ENCODE measurements around the gene TFEB.

Gene TFEB

DNA sequence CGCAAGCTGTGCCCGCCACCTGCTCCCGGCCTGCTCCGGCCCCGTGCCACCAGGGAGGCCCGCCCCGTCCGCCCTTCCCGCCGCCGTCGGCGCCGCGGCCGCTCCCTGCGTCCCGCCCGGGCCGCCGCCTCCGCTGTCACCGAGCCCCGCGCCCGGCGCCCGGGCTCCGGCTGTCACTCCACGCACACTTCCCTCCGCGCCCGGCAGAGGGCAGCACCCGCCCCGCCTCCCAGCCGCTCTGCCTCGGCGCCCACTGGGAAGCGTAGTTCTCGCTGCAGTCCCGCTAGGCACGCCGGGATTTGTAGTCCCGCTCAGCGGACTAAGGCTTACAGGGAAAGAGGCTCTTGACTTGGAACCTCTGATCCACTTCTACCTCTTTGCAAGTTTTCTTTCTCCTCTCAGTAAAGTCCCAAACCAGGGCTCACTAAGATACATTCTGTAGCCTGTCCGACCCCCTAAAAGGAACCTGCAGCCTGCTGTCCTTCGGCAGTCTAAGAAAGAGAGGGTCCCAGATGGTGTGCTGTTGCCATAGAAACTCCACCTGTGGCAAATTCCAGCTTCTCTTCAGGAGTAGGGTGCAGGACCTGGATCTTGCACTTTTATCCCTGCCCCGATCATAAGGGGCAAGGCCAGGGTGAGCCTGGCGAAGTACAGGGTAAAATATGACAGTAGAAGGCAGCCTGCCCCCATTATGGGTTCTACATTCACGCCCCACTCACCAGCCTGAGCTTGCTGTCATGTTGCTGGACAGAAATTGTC is at the start of gene TFEB:
TFEB (minus strand) TSS at position 182 of the 759 bp plus-strand sequence. CDS start 44,395 bp downstream, outside the sequence.
- DNase-seq (ENCODE audit: low read depth, low spot score), result peak; percentile 57

GRCh38 chr6:41784581-41785171 is 49.3 kb upstream of the TFEB start:
- DNase-seq (ENCODE audit: low read depth, low spot score), result no peak

GRCh38 chr6:41783106-41783780 is 47.8 kb upstream of the TFEB start:
- no peak for DNase-seq (ENCODE audit: low read depth, low spot score)

DNA sequence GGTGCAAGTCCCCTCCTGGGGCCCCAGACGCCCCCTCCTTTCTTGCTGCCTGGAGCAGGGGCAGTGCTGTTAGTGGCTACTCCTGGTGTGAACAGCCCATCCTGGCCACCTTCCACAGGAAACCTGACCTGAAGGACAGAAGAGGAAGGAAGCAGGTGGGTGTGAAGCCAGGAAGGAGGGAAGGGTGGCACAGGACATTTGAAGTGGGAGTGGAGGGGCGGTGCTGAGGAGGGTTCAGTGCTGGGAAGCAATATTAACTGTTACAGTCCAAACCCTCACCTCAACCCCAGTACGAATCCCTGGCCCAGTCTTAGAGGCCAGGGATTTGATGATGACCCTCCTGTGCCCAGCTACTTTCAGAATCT is 45.9 kb upstream of the TFEB start:
- no peak for DNase-seq (ENCODE audit: low read depth, low spot score)

- no peak for DNase-seq (ENCODE audit: low read depth, low spot score)
These were observed 45.4 kb upstream of the TFEB start, which contains the start of gene PRICKLE4 for GRCh38 chr6:41780551-41781365. PRICKLE4 (plus strand) TSS chr6:41780782; CDS start chr6:41783474, 2,692 bp downstream.

DNA sequence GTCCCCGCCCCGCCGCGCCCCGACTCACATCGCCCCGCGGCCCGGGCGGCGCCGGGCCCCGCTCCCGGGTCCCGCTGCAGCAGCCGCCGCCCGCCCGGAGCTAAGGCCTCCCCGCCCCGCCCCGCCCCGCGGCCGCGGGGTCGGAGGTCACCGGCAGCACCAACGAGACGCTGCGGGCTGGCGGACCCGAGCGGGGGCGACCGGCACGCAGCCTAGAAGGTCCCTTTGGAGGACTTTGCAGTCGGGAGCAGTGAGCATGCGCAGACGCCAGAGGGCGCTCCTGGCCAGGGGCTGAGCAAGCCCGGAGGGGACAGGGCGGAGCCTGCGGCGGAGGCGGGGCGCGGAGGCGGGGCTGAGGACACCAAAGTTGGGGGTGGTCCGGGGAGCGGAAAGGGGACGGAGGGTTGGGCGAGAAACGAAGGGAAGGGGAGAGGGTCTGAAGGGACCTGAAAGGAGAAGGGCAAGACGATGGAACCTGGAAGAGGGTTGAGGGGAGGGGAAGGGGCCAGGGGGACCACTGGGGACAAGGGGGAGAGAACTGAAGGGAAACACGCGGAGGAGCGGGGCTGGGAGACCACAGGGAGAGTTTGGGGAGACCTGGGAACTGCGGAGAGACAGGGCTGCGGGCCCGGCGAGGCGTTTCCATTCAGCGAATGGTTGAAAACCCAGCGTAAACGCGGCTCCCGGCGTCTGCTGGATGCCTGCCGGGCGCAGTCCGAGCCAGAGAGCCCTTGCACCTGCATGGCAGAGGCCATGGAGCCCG is 44.6 kb upstream of the TFEB start, which contains the start of gene FRS3:
FRS3 (minus strand) TSS at position 113 of the 763 bp plus-strand sequence. CDS start 2,913 bp downstream, outside the sequence.
- peak; percentile 72 for DNase-seq (ENCODE audit: low read depth, low spot score)

DNA sequence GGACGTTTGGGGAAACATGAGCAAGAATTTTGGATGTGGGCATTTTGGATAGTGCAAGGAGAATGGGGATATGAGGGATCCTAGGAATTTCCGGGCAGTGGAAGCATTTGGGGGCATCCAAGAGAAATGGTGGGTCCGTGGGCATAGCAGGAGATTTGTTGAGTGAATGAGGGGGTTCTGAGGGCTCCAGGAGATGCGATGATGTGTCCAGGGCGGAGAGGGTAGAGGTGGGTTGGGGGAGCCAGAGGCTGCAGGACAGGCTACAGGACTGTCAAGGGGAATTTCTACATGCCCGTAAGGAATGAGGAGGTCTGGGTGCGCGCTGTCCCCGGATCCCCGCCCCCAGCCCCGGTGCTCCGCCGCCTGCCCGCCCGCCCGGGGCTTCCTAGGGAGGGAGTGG is 43.9 kb upstream of the TFEB start:
- DNase-seq (ENCODE audit: low read depth, low spot score), result no peak

- DNase-seq (ENCODE audit: low read depth, low spot score), result no peak
These were observed 43.5 kb upstream of the TFEB start for GRCh38 chr6:41778895-41779294.

DNA sequence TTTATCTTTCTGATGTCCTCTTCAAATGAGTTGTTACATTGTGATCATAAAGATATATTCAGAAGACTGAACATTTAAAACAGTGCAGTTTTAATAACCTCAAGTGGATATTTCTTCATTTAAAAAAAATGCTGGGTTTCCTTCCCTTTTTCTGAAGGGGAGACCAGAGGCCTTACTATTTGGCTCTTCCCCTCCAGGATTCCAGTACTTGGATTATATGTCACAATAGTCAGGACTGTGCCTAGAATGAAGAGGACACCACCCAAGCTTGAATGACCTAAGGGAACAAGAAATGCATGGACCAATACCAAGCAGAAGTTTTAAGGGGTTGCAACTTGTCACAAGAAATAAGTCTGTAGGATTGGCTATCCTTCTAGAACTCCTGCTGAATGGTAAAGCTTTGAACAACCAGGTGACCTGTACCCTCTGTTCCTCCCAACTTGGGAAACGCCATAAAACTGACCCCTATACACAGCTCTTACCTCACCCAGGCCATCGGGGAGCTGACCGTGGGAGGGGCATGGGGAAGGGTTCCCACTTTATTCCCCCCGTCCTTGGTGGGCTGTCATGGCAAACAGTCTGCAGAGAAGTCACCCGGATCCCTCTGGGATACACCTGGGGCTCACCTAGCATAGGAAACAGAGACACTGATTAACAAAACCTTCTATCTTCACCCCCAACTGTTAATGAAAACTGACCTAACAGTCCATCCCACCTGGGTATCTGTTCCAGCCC is 42.3 kb upstream of the TFEB start:
- DNase-seq (ENCODE audit: low read depth, low spot score), result no peak

GRCh38 chr6:41775293-41775882 is 40.0 kb upstream of the TFEB start:
- no peak for DNase-seq (ENCODE audit: low read depth, low spot score)

DNA sequence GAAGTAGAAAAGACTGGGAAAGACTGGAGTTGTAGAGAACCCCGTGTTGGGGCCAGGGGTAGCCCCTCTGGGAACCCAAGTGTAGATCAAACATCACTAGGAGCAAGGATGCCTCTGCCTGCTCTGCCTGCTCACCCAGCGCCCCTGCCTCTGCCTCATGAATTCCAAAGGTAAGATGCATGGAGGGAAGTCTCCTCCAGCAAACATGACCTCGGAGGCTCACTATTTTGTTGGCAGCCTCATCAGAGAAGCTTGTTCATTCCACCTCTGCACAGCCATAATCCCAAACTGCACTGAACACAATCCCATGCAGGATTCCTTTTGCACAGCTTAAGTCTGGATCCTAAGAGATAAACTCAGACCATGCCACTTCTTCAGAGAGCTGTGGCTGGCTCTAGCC is 39.4 kb upstream of the TFEB start:
- no peak for DNase-seq (ENCODE audit: low read depth, low spot score)

- DNase-seq (ENCODE audit: low read depth, low spot score), result no peak
These were observed 35.9 kb upstream of the TFEB start for GRCh38 chr6:41771058-41771983.

DNA sequence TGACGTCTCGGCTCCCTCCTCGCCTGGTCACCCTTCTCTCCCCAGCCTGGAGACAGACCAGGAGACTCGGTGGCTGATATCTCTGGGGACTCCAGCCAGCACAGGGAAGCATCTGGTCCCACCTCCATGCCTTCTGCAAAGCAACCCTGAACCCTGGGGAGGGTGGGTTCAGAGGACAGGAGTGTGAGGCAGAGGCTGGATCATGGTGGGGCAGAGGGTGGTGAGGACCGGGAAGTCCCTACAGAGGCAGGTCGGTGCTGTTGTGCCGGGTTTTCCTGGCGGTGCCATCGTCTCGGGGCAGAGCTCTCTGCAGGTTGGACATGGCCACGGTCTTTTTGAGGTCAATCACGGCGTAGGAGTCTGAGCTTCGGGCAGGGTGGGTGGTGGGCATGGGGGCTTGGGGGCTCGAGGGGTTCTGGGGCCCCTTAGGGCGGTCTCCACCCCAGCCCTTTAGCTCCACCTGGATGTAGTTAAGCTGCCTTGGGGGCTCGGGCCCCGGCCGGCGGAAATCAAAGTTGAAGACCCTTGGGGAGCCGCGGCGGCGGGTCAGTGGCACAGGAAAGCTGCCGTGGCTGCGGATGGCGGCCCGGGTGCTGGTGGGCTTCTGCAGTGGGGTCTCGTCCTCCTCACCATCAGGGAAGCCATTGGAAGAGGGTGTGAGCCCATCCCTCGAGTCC is 35.1 kb upstream of the TFEB start:
- DNase-seq (ENCODE audit: low read depth, low spot score), result no peak

GRCh38 chr6:41769376-41769775 is 34.0 kb upstream of the TFEB start:
- DNase-seq (ENCODE audit: low read depth, low spot score), result no peak

DNA sequence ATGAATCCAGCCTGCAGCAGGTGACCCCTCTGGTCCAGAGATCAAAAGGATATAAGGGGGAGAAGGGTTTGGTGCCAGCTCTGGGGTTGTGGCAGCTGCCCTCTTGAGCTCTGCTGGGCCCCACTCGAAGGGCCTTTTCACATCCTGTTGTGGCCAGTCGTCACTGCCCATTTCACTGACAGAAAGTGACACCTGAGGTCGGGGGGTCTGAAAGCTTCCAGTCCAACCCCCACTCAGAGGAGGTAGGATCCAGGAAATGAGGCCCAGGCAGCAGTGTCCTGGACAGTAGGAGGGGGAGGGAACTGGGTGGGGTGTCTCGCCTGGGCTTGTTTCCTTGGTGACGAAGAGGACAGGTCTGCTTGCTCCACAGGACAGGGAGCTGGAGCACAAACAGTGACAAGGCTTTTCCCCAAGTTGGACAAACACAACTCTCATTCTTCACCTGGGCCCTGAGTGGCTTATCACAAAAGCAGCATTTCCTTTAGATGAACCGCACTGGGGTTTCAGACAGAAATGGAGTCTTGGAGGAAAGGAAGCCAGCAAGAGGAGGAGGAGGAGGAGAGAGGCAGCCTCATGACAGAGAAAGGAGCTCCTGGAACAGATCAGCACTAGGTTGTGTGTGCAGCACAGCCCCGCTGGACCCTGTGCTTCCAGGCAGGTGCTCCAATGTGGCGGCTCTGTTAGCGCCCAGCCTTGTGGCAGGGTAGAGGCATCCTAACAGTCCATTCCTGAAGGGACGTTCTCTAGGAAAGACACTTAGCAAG is 33.3 kb upstream of the TFEB start:
- DNase-seq (ENCODE audit: low read depth, low spot score), result no peak

DNA sequence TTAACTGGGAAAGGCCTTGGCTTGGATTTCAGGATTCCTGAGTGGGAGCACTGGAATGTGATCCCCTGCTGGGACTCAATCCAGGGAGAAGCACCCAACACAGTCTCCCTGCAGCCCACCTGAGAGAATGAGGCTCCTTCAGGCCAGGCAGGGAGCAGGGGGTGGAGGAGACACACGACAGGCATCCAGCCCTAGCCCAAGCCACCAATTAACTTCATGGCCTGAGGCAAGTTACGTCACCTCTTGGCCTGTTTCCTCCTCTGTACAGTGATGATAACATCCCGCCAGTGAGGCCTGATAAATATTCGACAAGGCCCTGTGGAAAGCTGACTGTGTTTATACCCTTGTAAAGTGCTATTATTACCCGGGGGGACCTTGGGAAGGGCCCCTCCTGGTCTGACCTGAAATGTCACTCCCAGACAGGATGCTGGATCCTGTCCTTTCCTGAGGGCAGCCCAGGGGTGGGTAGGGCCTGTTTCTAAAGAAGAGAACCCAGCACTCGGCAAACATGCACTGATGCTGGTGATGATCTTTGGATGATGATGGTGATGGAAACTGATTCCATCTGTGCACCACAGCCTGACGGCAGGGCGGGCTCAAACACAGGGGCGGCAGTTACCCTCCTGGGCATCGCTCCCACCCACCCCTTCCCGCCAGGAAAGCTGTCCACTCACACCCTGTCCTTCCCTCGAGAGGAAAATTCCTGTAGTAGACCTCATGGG is 31.9 kb upstream of the TFEB start:
- DNase-seq (ENCODE audit: low read depth, low spot score), result no peak
